Fibroblast of skin of abdomen (primary cell): ENCODE measurements around the gene KCNMB2.
A peak's percentile ranks its signal among the peaks of the same experiment; 100 is the strongest.

Source experiments
- DNase-seq: peaks from one replicate; pipeline ENCODE4 v3.0.0-alpha.2; 2013

The KCNMB2 gene

DNA sequence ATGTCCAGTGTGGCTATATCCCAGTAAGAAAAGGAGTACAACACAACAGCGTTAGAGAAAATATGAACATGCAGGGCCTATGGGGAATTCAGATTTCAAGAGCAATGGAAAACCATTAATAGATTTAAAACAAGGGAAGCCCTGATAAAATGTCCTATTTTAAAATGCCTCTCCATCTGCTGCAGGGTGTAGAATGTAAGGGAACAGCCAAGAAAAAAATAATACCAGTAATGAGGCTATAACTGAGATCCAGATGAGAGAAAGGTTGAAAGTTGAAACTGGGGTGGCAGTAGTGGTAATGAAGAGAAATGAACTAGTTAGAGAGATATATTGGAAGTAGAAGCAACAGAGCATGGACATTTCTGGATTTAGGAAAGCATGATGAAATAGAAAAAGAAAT is 226.1 kb downstream of the KCNMB2 start:
- DNase-seq = no peak

DNA sequence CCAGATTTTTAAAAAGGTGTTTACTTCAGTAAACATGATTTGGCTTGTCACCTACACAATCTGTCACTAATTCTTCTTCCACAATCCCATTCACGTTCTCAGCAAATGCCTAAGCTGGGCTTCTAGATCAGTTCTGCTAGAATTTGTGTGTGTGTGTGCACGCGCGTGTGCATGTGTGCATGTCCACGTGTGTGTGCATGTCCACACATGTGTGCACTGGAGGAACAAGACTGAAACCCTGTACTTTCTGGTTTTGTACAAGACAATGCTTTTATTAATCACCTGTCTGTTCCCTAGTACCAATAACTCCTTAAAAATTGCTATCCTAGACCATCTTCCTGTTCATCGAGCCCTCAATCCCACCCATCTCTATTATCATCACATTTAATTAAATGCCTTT is 229.2 kb downstream of the KCNMB2 start:
- no peak for DNase-seq

- DNase-seq = no peak
These were observed 231.3 kb downstream of the KCNMB2 start for GRCh38 chr3:178767581-178767980.

DNA sequence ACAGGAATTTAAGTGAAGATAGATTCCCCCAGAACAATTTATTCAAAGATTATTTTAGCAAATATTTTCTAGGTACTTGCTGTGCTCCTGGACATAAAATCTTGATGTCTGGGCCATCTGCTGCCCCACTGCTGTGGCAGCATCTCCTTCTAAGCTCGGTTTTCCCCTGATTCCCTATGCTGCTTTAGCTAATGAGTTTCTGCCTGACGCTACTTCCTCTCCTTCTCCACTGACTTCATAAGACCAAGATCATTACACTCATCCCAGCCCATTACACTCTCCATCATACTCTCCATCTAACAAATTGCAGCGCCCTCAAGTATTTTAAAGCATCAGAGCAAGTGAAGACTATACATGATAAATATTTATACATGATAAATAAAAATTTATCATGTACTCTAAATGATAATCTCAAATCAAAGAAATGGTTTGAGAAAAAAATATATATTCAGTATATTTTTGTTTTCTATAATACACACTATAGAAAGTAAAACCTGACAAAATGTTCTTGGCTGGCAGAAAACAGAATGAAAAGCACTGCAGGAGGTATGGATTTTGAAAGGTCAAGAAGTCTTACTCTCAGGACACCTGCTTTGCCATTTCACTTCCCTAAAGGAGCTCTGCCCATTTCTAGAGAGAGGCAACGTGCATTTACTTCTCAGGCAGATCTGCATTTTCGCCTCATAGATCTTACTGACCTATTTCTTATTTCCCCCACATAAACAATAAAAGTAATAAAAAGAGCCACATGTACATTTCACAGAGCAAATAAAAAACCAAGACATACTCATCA is 232.0 kb downstream of the KCNMB2 start:
- no peak for DNase-seq

DNA sequence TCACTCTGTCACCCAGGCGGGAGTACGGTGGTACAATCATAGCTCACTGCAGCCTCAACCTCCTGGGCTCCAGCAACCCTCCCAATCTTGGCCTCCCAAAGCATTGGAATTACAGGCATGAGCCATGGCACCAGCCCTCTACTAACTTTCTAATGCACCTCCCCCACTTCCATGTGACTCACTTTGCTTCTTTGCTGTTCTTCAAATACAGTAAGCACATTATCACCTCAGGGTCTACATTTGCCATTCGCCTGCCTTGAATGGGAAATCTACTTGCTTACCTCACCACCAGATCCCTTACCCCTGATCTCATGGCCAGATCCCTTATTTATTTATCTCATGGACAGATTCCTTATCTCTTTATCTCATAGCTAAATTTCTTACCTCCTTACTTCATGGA is 235.3 kb downstream of the KCNMB2 start:
- DNase-seq = no peak

- DNase-seq = no peak
These were observed 236.5 kb downstream of the KCNMB2 start for GRCh38 chr3:178772746-178773145.

DNA sequence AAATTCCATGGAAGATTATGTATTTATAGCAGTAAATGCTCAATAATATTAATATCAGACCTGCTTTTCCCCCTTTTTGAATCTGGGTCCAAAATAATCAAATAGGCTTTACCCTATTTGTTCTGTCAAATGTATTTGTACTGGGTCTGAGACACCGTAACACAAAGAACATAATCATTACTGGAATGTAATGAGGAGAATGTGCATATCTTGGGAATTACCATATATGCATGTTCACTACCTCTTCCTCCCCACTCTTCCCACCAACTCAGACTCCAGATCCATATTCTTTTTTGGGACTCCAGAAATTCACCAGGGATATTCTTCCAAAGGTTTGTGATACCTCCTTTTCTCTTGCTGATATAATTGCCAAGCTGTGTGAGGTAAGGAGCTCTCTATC is 237.1 kb downstream of the KCNMB2 start:
- no peak for DNase-seq

DNA sequence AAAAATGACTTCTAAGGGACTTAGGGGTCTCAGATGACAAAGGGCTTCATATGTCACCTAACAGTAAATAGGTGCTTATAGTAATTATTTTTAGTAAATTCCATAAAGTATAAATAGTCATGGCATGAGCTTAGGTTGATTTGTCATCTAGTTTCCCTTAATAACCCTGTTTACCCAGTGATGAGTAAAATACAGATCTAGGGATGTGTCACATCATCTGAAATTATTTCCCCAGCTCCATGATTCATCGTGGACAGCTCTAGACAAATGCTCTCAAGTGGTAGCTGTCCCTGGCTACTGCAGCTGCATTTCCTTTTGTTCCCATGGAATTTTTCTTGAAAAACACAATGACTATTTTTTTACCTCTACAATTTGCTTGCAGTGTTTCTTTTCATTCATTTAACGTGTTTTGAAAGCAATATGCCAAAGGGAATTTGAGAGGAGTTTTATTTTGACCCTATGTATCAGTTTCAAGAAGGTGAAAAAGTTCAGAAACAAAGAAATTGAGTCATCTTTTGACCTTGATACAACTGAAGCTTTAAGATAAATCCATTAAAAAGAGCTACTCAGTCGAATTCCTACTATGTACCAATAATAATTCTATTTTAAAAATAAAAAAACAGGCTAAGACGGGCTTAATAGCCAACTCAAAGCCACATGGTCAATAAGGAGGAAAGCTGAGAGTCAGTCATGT is 241.6 kb downstream of the KCNMB2 start:
- DNase-seq = peak; percentile 48

- DNase-seq = no peak
These were observed 242.4 kb downstream of the KCNMB2 start for GRCh38 chr3:178778589-178778988.

GRCh38 chr3:178785961-178786360 is 249.7 kb downstream of the KCNMB2 start:
- no peak for DNase-seq

- no peak for DNase-seq
These were observed 251.7 kb downstream of the KCNMB2 start for GRCh38 chr3:178787960-178788359.

- DNase-seq = no peak
These were observed 258.5 kb downstream of the KCNMB2 start for GRCh38 chr3:178794711-178795110.

DNA sequence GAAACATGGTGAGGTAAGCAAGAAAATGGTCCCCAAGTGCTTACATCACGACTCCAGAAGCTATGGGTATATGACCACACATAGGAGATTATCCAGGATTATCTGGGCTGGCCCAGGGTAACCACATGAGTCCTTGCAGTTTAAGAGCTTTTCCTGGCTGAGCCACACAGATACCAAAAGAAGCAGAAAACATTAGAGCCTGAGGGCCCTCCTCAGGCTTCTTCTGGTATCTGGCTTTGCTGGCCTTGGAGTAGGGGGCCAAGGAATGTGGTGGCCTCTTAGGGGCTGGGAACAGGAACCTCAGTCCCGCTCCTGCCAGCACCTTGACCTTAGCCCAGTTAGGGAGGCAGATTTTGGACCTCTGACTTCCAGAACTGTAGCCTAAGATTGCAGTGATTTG is 259.1 kb downstream of the KCNMB2 start:
- DNase-seq = no peak

DNA sequence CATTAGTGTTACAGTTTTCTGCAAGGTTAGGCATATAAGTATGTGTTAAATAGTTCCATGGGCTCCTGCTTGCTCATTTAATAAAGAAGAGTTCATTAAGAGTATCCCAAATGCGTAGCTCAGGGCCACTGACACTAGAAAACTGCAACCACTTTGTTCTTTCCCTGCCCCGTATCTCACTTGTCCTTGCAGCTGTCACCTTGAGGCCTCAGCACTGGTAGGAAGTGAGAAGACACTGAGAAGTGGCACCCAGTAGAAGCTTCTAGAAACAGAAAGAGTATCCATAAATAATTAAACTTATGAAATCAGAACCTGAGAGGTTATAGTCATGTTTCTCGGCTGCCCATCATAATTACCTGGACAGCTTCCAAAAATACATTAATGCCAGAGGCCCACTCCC is 266.0 kb downstream of the KCNMB2 start:
- no peak for DNase-seq

DNA sequence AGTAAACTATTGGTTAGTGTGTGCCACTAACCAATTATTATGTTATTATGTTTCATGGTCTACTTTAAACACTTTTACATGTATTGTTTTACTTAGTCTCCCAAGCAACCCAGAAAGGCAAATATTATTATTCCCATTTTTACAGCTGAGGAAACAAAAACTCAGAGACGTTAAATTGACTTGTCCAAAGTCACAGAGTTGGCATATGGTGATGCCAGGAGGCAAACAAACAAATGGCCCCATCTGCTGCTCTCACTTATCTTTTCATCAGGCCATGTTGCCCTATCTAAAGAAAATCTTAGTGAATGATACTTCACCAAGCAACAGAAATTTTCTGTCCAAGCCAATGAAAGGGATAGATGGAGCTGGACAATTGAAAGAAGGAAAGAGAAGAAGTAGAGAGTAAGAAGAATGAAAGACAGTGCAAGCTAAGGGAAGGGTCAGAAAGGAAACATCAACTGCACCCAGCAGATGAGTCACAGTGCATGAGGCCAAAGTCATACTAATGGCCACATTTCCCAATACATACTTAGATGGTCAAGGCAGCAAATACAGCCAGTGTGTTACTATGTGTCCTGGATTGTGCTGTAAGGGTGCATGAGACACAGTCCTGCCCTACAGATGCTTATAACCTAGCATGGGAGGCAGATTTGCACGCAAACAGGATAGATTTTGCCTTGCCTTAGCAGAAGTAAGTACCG is 266.9 kb downstream of the KCNMB2 start:
- no peak for DNase-seq

DNA sequence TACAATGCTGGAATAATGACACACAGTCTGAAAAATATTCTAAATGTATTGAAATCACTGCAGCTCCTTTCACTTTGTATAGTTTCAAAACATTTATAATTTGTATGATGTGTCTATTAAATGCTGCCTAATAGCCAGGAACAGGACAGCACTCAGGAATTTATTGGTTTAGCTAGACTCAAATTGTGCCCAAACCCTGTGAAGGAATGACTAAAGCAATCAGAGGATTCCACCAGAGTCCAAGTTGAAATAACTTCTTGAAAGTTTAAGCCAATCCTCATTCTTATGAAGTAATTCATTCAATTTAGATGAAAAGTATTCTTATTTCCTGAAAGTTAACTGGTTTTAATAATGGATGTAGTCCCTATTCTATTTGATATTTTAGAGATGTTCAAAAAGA is 268.4 kb downstream of the KCNMB2 start:
- DNase-seq = no peak

GRCh38 chr3:178805741-178806140 is 269.5 kb downstream of the KCNMB2 start:
- no peak for DNase-seq

DNA sequence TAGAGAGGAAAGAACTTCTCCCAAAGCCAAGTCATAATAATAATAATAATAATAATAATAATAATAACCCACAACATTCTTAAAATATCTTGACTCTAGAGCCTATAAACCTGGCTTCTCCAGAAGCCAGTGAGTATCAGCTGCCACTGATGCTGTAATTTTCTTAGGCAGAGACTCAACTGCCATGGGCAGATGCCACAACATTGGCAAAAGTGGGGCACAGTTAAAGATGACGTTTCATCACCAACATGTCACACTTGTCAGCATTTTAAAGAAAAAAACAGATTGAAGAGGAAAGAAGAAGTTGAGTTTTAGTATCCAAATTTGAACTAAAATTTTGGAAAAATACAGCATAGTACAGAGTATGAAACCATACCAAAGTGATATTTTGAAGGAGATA is 270.4 kb downstream of the KCNMB2 start:
- DNase-seq = no peak

- no peak for DNase-seq
These were observed 271.5 kb downstream of the KCNMB2 start for GRCh38 chr3:178807694-178808093.

DNA sequence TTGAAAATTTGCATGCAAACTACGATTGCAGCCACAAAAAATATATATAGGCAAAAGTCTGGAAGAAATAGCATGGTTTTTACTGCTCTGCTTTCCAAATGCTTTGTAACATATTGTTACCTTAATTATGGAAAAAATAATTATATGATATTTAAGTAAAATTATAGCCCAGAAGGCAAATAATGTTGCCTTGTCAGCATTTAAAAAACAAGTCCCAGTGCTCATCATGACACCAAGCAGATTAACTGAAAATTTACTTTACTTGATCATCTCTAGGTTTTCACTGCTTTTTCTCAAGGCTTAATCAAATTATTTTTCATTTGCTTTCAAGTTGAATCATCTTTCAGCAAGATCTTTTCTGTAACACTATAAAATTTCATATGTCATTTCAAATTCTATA is 272.5 kb downstream of the KCNMB2 start:
- DNase-seq = no peak

- DNase-seq = no peak
These were observed 273.9 kb downstream of the KCNMB2 start for GRCh38 chr3:178810181-178810580.

- no peak for DNase-seq
These were observed 286.5 kb downstream of the KCNMB2 start for GRCh38 chr3:178822722-178823121.

GRCh38 chr3:178823150-178823549 is 286.9 kb downstream of the KCNMB2 start:
- no peak for DNase-seq
